GM12892 (cell line): ENCODE results near the gene ANO6.
A peak's percentile ranks its signal among the peaks of the same experiment; 100 is the strongest.

ENCODE experiments used
- DNase-seq: peaks from one replicate; pipeline ENCODE4 v3.0.0; 2011; ENCODE audit not compliant: insufficient read length
- FAIRE-seq: peaks from 2 replicates; lab custom pipeline; 2011; peaks lifted over from hg19 to GRCh38; lab: Jason Lieb, UNC
- POLR2A ChIP-seq: IDR thresholded peaks from 2 replicates; pipeline ENCODE4 v1.6.1; 2011; ENCODE audit warnings: low read depth, low read length, control low read depth
- POLR2AphosphoS5 ChIP-seq: IDR thresholded peaks from 2 replicates; pipeline ENCODE4 v1.6.1; 2011; ENCODE audit warnings: low read depth, low read length, control low read depth
- TAF1 ChIP-seq: IDR thresholded peaks from 2 replicates; pipeline ENCODE4 v1.6.1; 2011; ENCODE audit warnings: low read depth, mild to moderate bottlenecking, control low read depth, low read length, borderline replicate concordance

Gene ANO6

GRCh38 chr12:45214071-45214470 lies 1.8 kb upstream of the ANO6 start:
- FAIRE-seq: no peak
- TF ChIP-seq POLR2A (no peak), TAF1 (no peak), POLR2AphosphoS5 (no peak)

GRCh38 chr12:45214749-45215418 lies 1.0 kb upstream of the ANO6 start:
- TF ChIP-seq TAF1 (no peak), POLR2A (no peak), POLR2AphosphoS5 (no peak)
- DNase-seq: no peak
- no peak for FAIRE-seq

More at GRCh38 chr12:45214071-45214470, 1.8 kb upstream of the ANO6 start:
- DNase-seq: no peak

GRCh38 chr12:45216230-45216982 lies 511 bp downstream of the ANO6 start:
- FAIRE-seq (no peak), DNase-seq (peak; percentile 44)
- no peak for TF ChIP-seq POLR2A

GRCh38 chr12:45216983-45217485 lies 1.1 kb downstream of the ANO6 start:
- FAIRE-seq (peak; percentile 74), DNase-seq (no peak)
- TF ChIP-seq POLR2A (no peak), POLR2AphosphoS5 (no peak), TAF1 (no peak)

- DNase-seq (no peak), FAIRE-seq (no peak)
- TF ChIP-seq TAF1 (no peak), POLR2AphosphoS5 (no peak), POLR2A (no peak)
Measured at GRCh38 chr12:45217846-45218245, 2.0 kb downstream of the ANO6 start.

GRCh38 chr12:45219621-45220020 lies 3.7 kb downstream of the ANO6 start:
- no peak for FAIRE-seq
- no peak for DNase-seq
- no peak for TF ChIP-seq POLR2A
- no peak for TF ChIP-seq POLR2AphosphoS5
- TF ChIP-seq TAF1: no peak

- TF ChIP-seq TAF1: no peak
- no peak for TF ChIP-seq POLR2A
- DNase-seq (no peak), FAIRE-seq (no peak)
Measured at GRCh38 chr12:45220363-45220931, 4.6 kb downstream of the ANO6 start.

- DNase-seq (no peak), FAIRE-seq (no peak)
- no peak for TF ChIP-seq POLR2A
- TF ChIP-seq POLR2AphosphoS5: no peak
- no peak for TF ChIP-seq TAF1
Measured at GRCh38 chr12:45220969-45221368, 5.1 kb downstream of the ANO6 start.

- FAIRE-seq: no peak
Measured at GRCh38 chr12:45223868-45224267, 8.0 kb downstream of the ANO6 start.

GRCh38 chr12:45224311-45224710 lies 8.4 kb downstream of the ANO6 start:
- DNase-seq: no peak
- TF ChIP-seq POLR2A (no peak), TAF1 (no peak), POLR2AphosphoS5 (no peak)
- no peak for FAIRE-seq

More at GRCh38 chr12:45223868-45224267, 8.0 kb downstream of the ANO6 start:
- DNase-seq: no peak
- TF ChIP-seq POLR2A (no peak), TAF1 (no peak), POLR2AphosphoS5 (no peak)

- FAIRE-seq (no peak), DNase-seq (no peak)
- no peak for TF ChIP-seq POLR2AphosphoS5
- no peak for TF ChIP-seq TAF1
- no peak for TF ChIP-seq POLR2A
Measured at GRCh38 chr12:45226021-45226420, 10.1 kb downstream of the ANO6 start.
